Activated gamma-delta T cell treated with Interleukin-2 at 50 U/mL for 16 hours (primary cell): ENCODE data around the gene FN1.

Source experiments
- DNase-seq: peaks from one replicate; pipeline ENCODE4 v3.0.0-alpha.2; 2020

The FN1 gene

GRCh38 chr2:215382011-215382410 lies 53.9 kb downstream of the FN1 start:
- no peak for DNase-seq

DNA sequence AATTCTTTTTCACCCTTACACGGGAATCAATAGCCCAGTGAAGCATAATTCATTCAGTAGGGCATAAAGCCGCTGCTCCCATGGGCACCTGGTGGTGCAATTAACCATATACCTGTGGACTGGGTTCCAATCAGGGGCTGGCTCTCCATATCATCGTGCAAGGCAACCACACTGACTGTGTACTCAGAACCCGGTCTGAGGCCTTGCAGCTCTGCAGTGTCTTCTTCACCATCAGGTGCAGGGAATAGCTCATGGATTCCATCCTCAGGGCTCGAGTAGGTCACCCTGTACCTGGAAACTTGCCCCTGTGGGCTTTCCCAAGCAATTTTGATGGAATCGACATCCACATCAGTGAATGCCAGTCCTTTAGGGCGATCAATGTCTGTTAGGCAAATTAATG lies 55.2 kb downstream of the FN1 start:
- no peak for DNase-seq

- no peak for DNase-seq
These were observed 55.9 kb downstream of the FN1 start for GRCh38 chr2:215379948-215380347.

GRCh38 chr2:215379039-215379438 lies 56.8 kb downstream of the FN1 start:
- DNase-seq, result no peak

GRCh38 chr2:215378045-215378444 lies 57.8 kb downstream of the FN1 start:
- DNase-seq, result no peak

GRCh38 chr2:215377283-215377682 lies 58.6 kb downstream of the FN1 start:
- no peak for DNase-seq

GRCh38 chr2:215376103-215376780 lies 59.6 kb downstream of the FN1 start:
- no peak for DNase-seq

- no peak for DNase-seq
These were observed 60.4 kb downstream of the FN1 start for GRCh38 chr2:215375467-215375830.

GRCh38 chr2:215374642-215375466 lies 61.0 kb downstream of the FN1 start:
- DNase-seq, result no peak

GRCh38 chr2:215374002-215374401 lies 61.9 kb downstream of the FN1 start:
- no peak for DNase-seq

DNA sequence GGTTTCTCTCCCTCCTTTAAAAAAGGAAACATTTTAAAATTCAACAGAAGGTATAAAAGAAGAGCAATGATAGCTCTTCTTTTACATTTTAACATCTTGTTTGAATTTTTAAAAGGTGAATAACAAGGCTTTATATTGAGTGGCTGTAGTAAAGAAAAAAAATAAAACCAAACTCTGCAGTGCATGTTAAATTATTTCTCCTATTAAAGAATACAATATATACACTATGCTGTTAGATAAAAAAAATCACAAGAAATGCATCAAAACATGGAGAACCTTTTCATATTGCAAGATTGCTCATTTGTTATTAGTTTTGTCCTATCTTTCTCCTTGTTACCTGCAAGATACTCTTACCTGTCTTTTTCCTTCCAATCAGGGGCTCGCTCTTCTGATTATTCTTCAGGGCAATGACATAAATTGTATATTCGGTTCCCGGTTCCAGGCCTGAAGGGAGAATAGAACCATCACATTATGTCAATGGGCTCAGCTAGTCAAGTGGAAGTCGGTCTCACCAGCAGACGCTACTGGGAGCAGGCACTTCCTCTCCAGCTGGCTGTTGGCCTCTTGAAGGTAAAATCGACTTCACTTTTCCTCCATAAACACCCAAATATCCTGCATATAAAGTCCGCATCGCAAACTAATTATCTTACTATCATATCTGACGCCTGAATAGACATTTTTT lies 62.8 kb downstream of the FN1 start:
- no peak for DNase-seq

GRCh38 chr2:215371915-215372897 lies 63.7 kb downstream of the FN1 start:
- no peak for DNase-seq

DNA sequence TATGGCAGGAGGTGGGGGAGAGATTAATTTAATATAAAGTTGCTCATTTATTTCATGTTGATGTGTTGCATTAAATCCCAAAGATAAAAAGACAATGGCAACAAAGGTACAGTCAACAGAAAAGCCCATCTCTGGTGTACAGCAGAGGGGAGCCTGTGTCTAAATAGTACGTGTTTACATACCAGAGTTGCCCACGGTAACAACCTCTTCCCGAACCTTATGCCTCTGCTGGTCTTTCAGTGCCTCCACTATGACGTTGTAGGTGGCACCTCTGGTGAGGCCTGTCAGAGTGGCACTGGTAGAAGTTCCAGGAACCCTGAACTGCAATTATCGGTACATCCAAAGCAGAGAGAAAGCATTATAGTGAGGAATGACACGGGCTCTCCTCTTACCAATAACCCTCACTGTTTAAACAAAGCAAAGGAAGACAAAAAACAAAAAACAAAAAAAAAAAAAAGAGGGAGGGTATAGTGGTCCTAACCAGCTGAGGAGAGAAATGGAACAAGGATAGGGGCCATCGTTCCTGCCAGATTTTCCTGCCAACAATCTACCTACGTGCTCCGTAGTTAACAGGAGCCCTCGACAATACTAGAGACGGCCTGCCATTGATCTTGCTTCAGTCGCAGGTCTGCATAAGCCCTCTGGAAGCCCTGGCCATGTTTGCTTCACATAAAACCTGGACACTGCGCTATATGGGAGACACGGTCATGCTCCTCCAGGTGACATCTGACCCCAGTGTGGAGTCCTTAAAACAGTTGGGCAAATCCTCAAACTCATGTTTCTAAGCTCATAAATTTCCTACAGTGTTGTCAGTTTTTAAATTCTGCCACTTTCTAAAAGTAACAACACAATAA lies 65.5 kb downstream of the FN1 start:
- DNase-seq, result no peak

GRCh38 chr2:215369181-215369760 lies 66.6 kb downstream of the FN1 start:
- no peak for DNase-seq

GRCh38 chr2:215368493-215368809 lies 67.4 kb downstream of the FN1 start:
- DNase-seq, result no peak

GRCh38 chr2:215367662-215368492 lies 68.0 kb downstream of the FN1 start:
- DNase-seq, result no peak

DNA sequence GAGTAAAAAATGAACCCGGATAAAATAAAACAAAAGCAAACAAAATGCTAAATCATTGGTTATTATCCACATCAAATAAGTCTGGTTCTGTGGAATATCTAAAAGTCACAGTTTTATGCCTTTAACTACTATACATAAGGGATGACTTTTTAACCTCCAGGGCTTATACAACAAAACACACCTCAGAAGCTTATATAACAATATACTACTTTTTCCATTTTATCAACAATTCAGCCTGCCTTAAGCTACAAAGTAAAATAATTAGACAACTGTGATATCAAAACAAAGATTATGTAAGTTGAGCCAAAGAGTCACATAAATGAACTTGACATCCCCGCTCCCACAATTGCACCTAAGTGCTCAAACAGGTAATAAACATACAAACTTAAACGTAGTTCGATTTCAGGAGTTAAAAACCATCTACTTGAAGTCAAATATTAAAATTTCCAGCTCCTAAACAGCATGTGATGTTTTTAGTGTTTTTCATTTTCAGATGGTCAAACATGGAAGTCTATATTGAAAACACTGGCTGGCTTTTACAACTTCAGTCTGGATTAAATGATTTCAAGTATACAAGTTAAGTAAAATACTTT lies 69.3 kb downstream of the FN1 start:
- DNase-seq, result no peak

- no peak for DNase-seq
These were observed 70.6 kb downstream of the FN1 start for GRCh38 chr2:215365184-215365658.

DNA sequence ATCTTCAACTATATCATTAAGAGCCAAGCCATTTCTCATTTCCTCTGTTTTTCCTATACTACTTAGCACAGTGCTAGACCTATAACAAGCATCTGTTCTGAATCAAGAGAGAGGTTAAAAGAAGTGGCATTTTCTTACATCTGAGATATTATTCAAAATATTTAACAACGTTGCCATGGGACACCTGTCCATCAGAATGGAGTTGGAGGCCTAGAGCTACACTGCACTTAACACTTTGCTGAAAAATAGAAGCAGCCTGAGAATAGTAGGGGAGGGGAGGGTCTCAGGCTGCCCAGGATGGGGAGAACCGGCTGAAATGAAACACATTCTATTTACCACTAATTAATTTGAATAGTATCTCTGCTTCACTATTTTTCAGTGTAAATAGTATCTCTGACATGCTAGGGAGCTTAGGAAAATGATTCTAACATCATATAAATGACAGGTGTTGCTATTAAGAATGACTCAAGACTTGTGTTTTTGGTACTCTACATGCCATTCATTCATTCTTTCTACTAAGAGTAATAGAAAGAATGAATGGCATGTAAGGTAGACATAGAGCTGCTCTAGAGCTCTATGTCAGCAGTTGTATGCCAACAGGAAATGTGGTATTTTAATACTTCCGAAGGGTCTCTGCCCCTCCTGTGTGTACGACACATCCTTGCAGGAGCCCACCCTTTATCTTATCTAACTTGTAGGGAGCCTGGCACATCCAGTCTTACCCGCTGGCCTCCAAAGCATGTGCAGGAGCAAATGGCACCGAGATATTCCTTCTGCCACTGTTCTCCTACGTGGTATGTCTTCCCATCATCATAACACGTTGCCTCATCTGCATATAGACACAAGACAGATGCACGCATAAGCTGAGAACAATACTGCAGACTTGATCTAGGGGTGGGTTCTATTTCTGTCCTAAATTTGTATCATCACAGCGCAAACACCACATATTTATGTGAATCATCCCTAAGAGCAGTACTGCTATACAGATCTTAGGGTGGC lies 71.4 kb downstream of the FN1 start:
- DNase-seq, result no peak
